Glomerular visceral epithelial cell (primary cell): ENCODE results near the gene DNPH1.
A peak's percentile ranks its signal among the peaks of the same experiment; 100 is the strongest.

ENCODE experiments used
- DNase-seq: peaks from one replicate; pipeline ENCODE4 v3.0.0-alpha.2; 2016; ENCODE audit errors: extremely low spot score

Gene DNPH1

DNA sequence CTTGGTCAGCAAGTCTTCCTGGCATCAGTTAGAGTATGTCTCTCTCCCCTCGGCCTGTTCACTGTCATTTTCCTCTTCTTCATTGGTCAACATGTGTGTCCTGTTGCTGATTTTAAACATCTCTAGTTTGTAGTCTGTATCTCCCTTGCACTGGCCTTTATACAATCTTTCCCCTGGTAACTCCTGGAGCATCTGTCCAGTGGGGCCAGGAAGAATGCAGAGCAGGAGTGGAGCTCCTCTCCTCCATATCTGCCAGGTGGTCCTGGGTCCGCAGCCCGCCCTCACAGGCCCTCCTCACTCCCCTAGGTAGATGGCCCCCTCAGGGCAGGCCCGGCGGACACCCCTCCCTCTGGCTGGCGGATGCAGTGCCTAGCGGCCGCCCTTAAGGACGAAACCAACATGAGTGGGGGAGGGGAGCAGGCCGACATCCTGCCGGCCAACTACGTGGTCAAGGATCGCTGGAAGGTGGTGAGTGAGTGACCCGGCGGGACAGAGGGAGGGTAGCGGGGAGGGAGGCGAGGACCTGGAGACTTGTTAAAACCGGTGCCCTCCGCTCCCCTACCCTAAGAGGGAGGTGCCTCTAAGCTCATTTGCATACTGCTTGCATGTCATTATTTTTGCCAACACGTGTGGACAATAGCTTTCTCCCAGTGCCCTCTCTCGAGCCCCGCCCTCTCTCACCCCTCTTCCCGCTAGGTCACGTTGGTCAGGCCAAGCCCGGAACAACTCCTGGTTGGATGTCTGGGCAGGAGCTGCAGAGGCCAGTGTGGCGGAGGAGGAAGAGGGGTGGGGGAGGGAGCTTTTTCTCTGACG, 17.2 kb upstream of the DNPH1 start:
- DNase-seq: peak; percentile 47

DNA sequence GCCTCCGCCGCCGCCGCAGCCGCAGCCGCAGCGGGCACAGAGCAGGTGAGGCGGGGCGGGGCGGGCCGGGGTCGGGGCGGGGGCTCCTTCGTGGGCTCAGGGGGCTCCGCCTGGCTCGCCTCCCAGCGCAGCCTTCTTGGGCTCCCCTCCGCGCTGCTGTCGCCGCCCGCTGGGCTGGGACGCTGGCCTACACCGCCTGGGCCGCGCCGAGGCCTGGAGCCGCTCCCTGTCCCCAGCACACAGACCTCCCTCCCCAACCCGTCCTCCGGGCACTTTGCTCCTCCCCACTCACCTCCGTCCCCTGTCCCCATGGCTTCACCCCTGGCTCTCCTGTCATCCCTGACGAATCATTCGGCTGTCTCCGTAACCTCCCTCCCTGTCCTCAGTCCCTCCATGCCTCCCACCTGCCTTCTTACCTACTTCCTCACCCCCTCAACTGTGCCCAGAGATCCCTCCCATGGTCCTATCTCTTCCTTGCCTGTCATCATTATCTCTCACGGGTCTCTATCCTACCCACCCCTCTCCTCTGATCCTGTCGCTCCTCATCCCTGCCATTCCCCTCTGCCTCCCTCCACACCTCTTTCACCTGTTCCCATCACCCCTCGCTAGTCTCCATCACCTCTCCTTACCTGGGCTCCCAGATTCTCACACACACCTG, 14.5 kb upstream of the DNPH1 start:
- no peak for DNase-seq

DNA sequence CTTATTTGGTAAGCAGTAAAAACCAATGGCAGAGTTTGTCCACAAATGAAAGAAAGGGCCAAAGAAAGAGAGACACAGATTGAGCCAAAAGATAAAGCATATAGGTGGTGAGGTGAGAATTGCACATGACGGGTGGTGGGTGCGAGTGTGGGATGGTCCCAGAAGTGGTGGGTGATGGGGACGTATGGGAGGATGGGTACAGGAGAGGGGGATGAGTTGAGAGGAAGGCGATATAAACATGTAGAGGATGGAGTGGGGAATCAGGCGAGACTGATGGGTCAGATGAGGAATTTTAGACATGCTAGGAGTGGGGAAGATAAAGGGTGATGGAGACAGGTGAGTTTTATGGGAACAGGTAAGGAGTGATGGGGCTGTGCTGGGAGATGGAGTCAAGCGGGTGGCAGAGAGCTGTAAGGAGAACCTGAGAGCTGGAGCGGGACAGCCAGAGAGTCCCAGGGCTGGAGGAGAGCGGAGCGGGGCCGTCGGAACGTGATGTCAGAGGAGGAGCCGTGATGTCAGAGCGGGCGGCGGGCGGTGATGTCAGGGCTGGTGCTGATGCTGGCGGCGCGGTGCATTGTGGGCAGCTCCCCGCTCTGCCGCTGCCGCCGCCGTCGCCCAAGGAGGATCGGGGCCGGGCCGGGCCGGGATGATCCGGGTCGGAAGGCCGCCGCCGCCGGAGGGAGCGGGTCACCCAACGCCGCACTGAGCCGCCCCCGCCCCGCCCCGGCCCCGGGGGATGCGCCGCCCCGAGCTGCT, 13.8 kb upstream of the DNPH1 start, which contains the start of gene TTBK1:
Gene TTBK1, plus strand, starts transcription at position 574 of the 756 bp plus-strand sequence. CDS start 3,180 bp downstream, outside the sequence.
- no peak for DNase-seq

DNA sequence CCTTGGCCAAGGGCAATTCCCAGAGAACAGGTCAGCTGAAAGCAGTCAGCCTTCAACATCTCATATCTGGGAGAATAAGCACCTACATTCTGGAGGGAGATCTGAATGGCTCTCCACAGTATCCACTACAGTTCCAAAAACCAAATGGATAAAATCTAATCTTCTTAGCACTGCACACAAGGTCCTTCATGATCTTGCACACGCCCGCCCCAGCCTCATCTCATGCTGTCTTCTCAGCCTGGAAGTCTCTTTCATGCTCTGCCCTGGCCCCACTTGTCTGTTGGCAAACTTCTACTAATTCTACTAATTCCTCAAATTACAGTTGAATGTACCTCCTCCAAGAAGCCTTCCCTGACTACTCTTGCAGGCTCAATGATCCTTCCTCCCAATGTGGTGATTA, 12.2 kb upstream of the DNPH1 start:
- no peak for DNase-seq

DNA sequence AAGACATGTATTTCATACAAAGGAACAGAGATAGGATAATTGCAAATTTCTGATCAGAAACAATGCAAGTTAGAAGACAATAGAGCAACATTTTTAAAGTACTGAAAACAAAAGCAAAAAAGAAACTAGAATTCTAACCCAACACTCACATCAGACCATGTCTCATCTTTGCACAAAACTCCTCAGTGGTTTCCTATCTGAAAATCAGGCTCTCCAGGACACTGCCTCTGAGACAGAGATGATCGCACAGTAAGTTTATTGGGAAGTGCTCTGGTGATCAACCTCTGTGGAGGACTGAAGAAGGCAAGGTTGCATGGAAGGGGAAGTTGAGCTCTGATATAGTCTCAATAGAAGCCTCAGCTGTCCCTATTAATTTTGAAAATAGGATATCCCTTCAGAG, 11.7 kb upstream of the DNPH1 start:
- no peak for DNase-seq

DNA sequence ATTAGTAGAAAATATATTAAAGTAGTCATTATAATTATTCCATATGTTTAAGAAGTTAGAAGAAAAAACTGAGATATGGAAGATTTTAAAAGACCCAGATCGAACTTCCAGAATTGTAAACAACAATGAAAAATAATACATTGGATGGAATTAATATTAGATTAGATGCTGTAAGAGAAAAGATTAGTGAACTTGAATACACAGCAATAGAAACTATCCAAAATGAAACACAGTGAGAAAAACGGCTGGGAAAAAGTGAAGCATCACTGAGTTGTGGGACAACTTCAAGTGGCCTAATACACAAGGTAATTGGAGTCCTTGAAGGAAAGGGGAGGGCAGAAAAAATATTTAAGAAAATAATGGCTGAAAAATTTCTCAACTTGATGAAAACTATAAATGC, 9.8 kb upstream of the DNPH1 start:
- DNase-seq: no peak

DNA sequence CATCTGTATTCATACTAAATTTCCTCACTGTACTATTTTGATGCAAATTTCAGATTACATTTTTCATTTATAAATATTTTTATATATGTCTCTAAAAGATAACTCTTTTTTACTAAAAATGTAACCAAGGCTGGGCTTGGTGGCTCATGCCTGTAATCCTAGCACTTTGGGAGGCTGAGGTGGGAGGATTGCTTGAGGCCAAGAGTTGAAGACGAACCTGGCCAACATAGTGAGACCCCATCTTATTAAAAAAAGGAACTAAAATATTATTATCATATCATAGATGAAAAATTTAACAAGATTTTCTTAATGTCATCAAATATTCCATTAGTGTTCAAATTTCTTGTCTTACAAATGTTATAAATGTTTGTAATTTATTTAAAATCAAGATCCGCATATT, 6.6 kb upstream of the DNPH1 start:
- DNase-seq: no peak

DNA sequence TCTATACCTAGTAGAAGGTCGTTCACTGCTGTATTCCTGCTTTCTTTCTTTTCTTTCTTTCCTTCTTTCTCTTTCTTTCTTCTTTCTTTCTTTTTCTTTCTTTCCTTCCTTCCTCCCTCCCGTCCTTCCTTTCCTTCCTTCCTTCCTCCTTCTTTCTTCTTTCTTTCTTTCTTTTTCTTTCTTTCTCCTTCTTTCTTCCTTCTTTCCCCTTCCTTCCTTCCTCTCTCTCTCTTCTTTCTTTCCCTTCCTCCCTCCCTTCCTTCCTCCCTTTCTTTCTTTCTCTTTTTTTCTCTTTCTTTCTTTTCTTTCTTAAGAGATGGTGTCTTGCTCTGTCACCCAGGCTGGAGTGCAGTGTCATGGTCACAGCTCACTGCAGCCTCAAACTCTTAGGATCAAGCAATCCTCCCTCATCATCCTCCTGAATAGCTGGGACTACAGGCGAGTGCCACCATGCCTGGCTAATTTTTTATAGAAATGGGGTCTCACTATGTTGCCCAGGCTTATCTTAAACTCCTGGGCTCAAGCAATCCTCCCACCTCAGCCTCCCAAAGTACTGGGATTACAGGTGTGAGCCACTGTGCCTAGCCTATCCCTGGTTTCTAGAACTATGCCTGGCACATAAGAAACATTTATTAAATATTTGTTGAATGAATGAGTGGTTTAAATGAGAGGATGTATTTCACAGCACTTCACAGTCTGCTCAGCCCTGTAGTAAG, 2.6 kb upstream of the DNPH1 start:
- no peak for DNase-seq

DNA sequence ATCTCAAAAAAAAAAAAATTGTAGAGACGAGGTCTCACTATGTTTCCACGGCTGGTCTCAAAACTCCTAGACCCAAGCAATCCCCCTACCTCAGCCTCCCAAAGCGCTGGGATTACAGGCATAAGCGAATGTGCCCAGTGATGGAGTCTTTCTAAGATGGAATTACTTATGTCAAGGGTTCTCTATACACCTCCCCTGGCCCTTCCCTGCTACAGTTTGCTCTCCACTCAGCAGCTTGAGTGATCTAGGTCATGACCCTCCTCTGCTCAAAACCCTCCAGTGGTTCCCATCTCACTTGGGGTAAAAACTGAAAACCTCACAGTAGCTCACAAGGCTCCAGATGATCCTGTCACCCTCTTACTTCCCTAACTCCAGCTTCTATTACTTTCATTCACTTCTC, 1.8 kb upstream of the DNPH1 start:
- DNase-seq: no peak

DNA sequence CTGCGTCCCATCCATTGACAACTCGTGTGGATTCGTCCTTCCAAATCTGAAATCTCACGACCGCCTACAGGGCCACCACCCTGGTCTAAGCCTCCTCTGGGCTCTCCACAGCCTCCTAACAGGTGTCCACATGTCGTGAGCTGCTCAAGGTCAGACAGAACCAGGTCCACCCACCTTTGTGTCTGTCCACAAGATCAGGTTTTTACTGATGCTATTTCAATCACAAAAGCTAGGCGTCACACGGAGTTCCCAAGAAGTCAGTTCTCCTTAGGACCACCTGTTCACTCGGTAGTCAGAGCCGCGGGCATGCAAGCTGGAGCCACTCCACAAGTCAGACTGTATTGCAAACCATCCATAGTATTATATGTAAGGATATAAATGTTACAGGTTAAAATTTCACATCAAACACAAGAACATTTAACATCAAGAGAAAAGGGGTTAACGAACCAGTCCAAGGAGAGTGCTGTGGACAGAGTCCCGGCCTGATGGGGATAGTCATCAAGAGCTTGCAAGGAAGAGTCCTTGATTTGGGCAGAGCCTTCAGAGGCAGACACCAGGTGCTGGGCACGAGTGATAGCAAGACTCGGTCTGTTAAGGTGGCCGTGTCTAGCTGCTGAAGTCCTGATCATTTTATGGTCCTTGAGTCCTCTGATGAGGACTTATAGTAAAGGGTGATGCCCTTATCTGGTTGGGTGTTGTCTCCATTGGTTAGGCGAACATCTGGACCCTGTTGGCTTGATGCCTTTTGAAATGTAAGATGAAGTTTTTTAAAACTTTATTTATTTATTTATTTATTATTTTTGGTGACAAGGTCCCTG, 731 bp upstream of the DNPH1 start:
- no peak for DNase-seq

DNA sequence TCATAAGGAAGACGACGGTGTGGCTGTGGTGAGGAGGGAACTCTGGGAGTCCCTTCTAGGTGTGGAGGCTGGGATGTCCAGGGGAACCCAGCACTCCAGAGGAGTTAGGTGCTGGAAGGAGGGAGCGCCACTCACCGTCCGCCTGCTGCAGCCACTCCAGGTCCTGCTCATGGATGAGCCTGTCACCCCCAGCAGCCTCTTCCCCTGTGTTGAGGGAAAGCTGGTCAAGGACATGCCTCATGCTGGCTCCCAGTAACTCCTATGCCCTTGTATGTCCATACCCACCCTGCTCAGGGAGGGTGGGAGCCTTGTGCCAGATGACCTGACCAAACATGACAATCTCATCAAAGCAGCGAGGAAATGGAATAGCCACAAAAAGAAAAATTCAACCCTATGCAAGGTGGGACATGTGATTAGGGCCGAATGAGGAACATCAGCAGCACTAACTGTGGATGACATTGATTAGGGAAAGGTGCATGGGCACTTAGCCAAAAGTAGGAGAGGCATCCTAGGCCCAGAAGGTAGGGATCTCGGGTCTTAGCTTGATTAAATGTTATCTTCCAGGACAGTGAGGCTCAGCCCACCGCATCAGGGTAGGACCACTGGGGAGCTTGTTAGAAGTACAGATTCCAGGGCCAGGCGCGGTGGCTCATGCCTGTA, 3.0 kb downstream of the DNPH1 start:
- no peak for DNase-seq

DNA sequence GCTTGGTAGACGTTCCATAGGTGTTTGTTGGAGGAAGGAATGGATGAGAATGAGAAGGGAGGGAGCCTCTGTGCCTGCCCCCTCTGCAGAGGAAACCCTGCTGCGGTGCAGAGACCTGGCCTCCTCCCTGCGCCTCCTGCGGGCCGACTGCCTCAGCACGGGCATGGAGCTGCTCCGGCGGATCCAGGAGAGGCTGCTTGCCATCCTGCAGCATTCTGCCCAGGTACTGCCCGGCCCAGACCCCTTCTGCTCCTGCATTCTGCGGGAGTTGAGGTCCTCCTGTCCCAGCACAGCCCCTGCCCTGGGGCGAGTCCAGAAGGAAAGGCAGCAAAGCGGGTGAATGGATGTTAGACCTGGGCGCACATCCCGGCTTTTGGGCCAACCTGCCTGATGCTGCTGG, 6.1 kb downstream of the DNPH1 start:
- no peak for DNase-seq

DNA sequence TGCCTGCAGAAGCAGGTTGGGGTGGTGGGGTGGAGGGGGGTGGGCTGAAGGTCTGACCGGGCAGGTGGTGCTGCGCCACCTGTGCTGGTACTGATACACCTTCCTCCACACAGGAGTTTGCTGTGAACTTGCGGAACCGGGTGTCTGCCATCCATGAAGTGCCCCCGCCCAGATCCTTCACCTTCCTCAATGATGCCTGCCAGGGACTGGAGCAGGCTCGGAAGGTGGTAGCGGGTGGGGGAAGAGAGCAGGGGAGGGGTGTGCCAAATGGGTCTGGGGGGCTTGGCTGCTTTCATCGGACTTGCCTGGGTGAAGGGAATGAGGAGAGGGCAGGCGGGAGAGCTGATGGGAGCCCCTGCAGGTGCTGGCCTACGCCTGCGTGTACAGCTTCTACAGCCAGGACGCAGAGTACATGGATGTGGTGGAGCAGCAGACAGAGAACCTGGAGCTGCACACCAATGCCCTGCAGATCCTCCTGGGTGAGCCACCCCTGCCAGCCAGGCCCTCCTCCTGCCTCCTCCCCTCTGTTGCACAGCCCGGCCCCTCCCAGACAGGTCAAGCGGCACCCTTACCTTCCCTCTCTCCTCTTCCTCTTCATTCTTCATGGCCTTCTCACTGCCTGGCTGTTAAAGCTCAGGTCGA, 6.7 kb downstream of the DNPH1 start:
- no peak for DNase-seq

DNA sequence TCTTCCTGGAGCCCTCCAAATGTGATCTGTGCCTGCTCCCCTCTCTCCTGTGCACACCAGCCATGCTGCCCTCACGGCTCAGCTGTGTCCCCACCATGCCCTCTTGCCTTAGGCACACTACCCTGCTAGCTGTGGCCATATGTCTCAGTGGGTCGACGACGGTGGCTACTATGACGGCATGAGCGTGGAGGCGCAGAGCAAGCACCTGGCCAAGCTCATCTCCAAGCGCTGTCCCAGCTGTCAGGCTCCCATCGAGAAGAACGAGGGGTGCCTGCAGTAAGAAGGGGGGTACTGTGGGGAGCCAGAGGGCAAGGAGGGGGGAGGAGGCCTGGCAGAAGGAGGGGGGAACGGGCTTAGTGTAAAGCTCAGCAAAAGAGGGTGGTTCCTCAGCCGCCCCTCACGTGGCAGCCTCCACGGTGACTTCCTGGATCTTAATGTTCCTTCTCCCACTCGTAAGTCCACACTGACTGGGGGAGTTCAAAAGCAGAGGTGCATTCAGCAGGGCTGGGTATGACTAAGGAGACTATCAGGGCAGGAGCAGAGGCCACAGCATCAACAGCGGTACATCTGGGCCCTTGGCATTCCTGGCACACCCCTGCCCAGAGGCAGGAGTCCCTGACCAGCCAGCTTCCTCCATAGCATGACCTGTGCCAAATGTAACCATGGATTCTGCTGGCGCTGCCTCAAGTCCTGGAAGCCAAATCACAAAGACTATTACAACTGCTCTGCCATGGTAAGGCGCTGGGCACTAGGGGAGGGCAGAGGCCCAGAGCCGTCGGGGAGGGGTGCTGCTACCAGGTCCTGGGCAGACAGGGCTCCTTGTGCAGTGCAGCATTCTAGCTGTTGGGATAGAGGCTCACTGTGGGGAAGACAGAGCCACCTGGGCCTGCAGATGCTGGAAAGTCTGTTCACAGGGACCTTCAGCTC, 8.0 kb downstream of the DNPH1 start:
- no peak for DNase-seq

DNA sequence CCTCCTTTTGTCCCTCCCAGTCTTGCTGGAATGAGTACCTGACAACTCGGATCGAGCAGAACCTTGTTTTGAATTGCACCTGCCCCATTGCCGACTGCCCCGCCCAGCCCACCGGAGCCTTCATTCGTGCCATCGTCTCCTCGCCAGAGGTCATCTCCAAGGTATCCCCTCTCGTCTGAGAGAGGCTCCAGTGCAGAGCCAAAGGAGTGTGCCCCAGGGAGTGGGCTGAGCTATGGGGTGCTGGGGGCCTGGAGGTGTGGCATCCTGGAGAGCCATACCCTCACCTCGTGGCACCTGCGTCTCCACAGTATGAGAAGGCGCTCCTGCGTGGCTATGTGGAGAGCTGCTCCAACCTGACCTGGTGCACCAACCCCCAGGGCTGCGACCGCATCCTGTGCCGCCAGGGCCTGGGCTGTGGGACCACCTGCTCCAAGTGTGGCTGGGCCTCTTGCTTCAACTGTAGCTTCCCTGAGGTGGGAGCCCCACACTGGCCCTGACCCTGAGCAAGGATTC, 8.8 kb downstream of the DNPH1 start:
- no peak for DNase-seq

DNA sequence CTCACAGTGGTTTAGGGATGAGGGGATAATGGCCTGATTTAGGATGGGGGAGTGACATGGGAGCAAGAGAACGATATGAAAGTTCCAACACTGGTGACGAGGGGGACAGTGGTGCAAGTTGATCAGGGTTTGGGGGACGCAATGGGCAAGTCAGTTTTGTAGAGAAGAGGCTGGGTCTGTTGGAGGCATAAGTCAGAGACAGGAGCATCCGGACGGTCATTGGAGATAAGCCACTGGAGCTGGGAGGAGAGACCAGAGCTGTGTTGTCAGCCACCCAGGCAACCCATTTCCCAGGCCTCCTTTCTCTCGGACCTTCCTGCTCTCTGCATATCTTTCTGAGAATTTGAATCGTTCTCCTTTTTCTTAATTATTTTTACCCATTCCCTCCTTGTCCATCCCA, 9.5 kb downstream of the DNPH1 start:
- no peak for DNase-seq

DNA sequence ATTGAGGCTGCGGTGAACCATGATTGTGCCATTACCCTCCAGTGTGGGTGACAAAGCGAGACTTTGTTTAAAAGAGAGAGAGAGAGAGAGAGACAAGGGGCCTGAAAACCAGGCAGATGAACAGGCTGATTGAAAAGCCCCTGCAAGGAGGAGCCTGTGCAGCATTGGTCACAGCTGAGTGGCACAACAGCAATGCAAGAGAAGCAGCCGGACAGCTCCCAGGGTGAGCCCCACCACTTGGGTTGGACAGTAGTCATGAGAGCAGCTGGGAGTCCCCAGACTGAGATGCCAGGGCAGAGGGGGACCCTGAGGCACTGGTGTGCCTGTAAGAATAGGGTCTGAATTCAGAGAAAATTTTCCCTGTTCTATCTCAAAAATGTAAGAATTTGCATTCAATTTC, 10.2 kb downstream of the DNPH1 start:
- no peak for DNase-seq

DNA sequence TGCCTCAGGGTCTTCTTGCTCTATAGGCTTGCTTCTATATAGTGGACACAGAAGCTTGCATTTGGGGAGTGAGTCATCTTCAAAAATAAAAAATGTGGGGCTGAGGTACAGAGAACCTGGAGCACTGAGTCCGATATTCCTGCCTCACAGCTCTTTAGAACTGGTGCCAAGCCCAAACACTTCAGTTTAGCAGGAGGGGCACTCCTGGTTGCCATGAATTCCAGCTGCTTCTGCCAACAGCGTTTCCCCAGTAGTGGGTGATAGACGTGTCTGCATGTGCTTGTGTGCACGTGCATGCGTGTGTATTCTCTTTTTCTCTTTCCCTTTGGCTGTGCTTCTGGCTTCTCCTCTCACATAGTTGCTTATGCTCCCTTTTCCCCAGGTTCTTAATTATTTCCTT, 11.9 kb downstream of the DNPH1 start:
- no peak for DNase-seq

DNA sequence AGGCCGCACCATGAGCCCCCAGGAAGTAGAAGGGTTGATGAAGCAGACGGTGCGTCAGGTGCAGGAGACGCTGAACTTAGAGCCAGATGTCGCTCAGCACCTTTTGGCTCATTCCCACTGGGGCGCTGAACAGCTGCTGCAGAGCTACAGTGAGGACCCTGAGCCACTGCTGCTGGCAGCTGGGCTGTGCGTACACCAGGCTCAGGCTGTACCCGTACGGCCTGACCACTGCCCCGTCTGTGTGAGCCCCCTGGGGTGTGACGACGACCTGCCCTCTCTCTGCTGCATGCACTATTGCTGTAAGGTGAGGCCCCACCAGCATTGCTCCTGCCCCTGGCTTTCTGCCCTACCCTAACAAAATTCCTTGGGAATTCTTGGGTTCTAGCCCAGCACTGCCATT, 13.1 kb downstream of the DNPH1 start:
- DNase-seq: no peak
